GM12865 (cell line): ENCODE results near the gene PPP1R12A.
"Not testable (repeated sequence)": the region's sequence is repeated elsewhere in the genome, so short reads cannot be mapped to it uniquely, and the experiment has no call there.

Experiments
- DNase-seq: peaks from one replicate; pipeline ENCODE4 v3.0.0; 2010; ENCODE audit warnings: low read depth
- H3K4me3 ChIP-seq: 2 replicates; pipeline ENCODE4 v1.5.1; 2011; ENCODE audit warnings: mild to moderate bottlenecking, low read depth, low read length, control low read depth
- TF ChIP-seq, protein P1 (sequence below): IDR thresholded peaks from 2 replicates; pipeline ENCODE4 v1.5.1; 2011; ENCODE audit warnings: low read length, control low read depth, low read depth, inconsistent platforms; ENCODE audit not compliant: insufficient read depth; ENCODE audit errors: missing control alignments

The PPP1R12A gene

DNA sequence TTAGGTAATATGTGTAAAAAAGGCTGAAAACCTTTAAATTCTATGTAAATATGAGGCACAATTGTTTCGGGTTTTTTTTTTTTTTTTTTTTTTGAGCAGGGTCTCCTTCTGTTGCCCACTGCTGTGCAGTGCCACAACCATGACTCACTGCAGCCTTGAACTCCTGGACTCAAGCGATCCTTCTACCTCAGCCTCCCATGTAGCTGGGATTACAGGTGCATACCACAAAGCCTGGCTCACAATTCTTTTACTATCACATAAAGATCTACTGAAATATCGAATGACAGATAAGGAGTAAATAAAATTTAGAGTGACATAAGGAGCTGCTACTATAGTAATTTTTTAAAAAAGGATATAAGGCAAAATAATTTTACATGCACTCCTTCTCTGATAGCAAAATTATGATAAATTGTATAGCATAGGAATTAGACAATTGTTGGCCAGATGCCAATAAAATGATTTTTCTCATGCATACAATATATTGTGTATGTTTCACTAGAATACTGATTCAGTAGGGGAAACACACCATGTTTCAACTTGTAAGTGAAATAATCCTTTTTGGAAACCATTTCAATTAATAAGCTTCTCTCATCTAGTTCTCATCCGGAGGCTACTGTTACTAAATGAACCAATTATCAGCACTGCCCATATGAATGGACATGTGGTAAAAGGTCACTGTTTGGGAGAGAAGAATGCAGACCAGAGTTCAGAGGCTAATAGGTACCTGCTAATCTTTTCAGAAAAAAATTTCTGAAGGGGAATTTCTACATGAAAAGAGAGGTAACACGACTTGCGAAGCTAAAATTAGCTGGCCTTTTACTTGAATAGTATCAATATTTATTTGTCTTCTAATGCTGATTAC, 108.4 kb downstream of the PPP1R12A start:
- H3K4me3 ChIP-seq: no peak overlapping the region
- no peak for DNase-seq
- TF ChIP-seq, protein P1, sequence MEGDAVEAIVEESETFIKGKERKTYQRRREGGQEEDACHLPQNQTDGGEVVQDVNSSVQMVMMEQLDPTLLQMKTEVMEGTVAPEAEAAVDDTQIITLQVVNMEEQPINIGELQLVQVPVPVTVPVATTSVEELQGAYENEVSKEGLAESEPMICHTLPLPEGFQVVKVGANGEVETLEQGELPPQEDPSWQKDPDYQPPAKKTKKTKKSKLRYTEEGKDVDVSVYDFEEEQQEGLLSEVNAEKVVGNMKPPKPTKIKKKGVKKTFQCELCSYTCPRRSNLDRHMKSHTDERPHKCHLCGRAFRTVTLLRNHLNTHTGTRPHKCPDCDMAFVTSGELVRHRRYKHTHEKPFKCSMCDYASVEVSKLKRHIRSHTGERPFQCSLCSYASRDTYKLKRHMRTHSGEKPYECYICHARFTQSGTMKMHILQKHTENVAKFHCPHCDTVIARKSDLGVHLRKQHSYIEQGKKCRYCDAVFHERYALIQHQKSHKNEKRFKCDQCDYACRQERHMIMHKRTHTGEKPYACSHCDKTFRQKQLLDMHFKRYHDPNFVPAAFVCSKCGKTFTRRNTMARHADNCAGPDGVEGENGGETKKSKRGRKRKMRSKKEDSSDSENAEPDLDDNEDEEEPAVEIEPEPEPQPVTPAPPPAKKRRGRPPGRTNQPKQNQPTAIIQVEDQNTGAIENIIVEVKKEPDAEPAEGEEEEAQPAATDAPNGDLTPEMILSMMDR: no peak

DNA sequence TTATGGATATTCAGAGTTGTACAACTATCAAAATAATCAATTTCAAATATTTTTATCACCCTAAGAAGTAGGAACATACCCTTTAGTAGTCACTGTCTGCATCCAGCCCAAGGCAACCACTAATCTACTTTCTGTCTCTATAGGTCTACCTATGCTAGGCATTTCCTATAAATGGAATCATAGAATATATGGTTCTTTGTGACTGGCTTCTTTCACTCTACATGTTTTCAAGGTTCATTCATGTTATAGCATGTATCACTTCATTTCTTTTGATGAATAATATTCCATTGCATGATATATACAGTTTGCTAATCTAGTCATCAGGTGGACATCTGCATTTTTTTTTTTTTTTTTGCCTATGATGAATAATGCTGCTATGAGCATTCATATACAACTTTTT, 112.4 kb downstream of the PPP1R12A start:
- no peak overlapping the region for H3K4me3 ChIP-seq
- no peak for DNase-seq
- TF ChIP-seq, protein P1: no peak

DNA sequence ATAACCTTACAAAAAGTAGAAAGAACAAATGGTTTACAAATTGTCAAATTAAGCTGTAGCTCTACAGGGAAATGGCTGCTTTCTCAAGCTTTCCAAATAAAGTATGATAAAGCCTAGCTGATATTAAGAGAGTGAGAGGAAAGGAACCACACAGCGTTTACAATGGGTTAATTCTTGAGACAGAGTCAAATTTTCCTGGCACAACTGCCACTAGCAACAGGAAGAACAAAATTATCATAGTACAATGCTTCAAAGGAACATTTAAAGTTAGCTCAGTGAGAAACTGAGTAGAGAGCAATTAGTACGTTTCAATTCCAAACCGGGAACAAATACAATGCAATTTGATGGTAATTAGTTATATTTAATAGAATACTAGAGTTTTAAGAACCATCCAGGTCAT, 116.0 kb downstream of the PPP1R12A start:
- no peak for DNase-seq
- no peak overlapping the region for H3K4me3 ChIP-seq
- TF ChIP-seq, protein P1: no peak

DNA sequence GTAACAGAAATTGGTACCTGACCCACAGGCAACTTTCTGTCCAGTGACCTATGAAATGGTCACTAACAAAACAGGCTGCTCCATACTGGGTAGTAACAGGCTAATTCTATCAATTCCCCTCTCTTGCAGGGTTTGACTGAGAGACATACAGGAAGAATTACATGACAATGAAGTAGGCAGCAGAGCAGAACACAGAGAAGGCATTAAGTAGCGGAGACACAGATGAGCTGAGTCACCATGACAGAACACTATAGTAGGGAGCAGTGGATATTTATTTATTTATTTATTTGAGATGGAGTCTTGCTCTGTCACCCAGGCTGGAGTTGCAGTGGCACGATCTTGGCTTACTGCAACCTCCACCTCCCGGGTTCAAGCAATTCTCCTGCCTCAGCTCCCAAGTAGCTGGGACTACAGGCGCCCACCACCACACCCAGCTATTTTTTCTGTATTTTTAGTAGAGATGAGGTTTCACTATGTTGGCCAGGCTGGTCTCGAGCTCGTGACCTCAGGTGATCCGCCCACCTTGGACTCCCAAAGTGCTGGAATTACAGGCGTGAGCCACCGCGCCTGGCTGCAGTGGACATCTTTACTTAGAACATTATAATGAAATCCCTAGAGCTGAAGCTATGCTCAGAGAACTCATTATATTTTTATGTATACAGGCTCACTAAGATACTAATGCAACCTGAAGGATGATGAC, 150.4 kb downstream of the PPP1R12A start:
- DNase-seq, H3K4me3 ChIP-seq: not testable (repeated sequence)

DNA sequence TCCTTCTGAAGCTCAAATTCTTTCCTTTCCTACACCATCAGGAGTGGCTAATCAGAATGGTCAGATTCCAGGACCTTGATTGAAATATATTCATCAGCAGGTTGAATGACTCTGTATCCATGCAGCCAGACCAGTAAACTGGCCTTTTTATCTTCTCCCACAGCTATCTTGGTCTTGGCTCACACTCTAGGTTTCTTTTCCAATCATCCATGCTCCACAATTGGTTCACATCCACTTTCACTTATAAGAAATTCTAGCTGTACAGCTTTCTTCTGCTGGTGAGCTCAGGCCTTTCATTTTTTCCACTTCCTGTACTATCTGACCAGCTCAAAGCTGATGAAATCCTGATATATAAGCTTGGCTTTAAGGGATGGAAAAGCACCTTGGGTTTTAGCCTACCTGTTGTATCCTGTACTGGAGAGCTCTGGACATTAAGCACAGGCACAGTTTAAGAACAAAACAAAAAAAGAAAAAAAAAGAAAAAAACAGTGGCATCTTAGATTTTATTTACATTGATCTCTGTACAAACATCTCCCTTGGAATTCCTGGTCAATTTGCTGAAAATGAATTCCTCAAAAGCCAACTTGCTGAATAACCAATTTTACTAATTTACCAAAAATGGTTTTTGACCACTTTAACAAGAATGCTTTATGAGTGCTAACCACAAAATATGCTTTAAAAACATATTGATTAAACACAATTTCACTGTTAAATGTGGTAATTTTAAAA, 152.6 kb downstream of the PPP1R12A start:
- TF ChIP-seq, protein P1: no peak
- H3K4me3 ChIP-seq: no peak overlapping the region
- no peak for DNase-seq

DNA sequence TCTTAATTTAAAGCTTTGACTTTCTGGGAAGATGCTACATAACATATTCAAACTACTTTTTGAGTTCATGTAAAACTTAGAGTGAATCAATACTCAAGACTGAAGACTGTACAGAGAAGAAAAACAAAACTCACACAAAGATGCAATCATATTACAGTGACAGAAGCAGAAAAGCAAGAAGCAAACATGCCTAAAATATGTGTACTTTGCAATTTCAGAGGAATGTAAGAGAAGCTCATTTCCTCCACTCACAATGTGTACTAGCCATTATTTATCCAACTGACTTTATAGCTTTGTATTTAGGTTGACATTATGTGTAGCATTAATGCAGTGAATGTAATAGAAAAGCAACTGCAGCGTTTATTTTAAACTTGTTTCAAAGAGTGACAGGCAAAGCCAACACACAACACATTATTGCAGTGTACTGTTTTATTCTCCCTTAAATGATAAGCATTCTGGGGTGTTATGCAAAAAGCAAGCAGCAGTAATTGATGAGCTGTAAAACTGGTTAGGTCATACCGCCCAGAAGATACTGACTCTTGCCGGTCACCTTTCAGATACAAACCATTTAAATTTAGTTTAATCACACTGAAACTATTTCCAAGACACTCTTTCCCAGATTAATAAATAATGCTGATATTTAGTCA, 156.0 kb downstream of the PPP1R12A start:
- TF ChIP-seq, protein P1: no peak
- H3K4me3 ChIP-seq: no peak overlapping the region
- no peak for DNase-seq
